Stimulated activated naive CD8-positive, alpha-beta T cell treated with anti-CD3 and anti-CD28 coated beads, Interleukin-15, amount 100 ng/mL, for 72 hours (primary cell): Measurements from ENCODE around the gene ZNF710.

Experiments used
- ATAC-seq: fragments of 150-1000 bp; cut with Tn5 transposase; 2 replicates; pipeline ENCODE4 v1.10.0; 2021; ENCODE audit warnings: mild to moderate bottlenecking, moderate library complexity
- DNase-seq, 2 donors: peaks; one replicate each; pipeline ENCODE4 v3.0.0; 2021 to 2022
- H3K27ac Mint-ChIP-seq, 2 donors: one replicate each; pipeline ENCODE4 v1.8.0; 2022; ENCODE audit warnings: mild to moderate bottlenecking in 2 of 2, mixed read lengths in 2 of 2, moderate library complexity in 2 of 2
- H3K27me3 Mint-ChIP-seq: one replicate; pipeline ENCODE4 v1.8.0; 2022; ENCODE audit warnings: mixed read lengths
- H3K4me1 Mint-ChIP-seq: one replicate; pipeline ENCODE4 v1.8.0; 2022; ENCODE audit warnings: mild to moderate bottlenecking, mixed read lengths
- H3K4me3 Mint-ChIP-seq, 2 donors: one replicate each; pipeline ENCODE4 v1.8.0; 2022; ENCODE audit warnings: mild to moderate bottlenecking in 2 of 2, mixed read lengths in 2 of 2, moderate library complexity in 1 of 2
- H3K9me3 Mint-ChIP-seq, 2 donors: one replicate each; pipeline ENCODE4 v1.8.0; 2022; ENCODE audit warnings: mixed read lengths in 2 of 2

ZNF710 gene

GRCh38 chr15:90037961-90038631 is 37.0 kb downstream of the ZNF710 start:
- peaks cover 77% of the 10 kb centered on the region for H3K4me1 Mint-ChIP-seq
- peak; percentile 63 to 87 for DNase-seq
- peak; percentile 84 for ATAC-seq
- peak overlapping the region; percentile 74 to 75 for H3K4me3 Mint-ChIP-seq
- H3K27ac Mint-ChIP-seq, result peak overlapping the region; percentile 94 to 97
- H3K27me3 Mint-ChIP-seq, result no peaks in the 10 kb centered on the region
- no peaks in the 10 kb centered on the region for H3K9me3 Mint-ChIP-seq

- Mint-ChIP-seq H3K27ac (peak overlapping the region; percentile 84 to 97), H3K27me3 (no peaks in the 10 kb centered on the region), H3K9me3 (no peaks in the 10 kb centered on the region), H3K4me3 (peak overlapping the region; percentile 74 to 75), H3K4me1 (peaks cover 71% of the 10 kb centered on the region)
- ATAC-seq (peak; percentile 44), DNase-seq (peak in 1 of 2 donors; percentile 38)
Measured at GRCh38 chr15:90038632-90039095, 37.5 kb downstream of the ZNF710 start.

DNA sequence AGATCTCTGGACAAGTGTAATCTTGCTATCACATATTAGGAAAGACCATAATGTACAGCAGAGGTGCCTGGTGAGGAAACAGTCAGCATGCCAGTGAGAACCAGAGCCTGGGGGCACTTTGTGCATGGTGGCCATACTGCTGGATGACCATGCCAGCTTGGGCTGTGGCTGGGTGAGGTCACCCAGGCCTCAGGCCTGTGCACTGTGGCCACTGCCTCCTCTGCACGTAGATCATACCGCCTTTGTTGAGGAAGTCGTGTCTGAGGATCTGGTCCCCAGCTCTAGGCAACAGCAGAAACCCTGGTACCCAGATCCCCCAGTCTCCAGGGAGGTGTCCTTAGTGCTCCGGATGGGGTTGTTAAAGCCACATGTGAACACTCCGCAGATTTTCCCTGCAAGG is 38.9 kb downstream of the ZNF710 start:
- H3K27me3 Mint-ChIP-seq, result no peaks in the 10 kb centered on the region
- no peak for DNase-seq
- no peak for ATAC-seq
- H3K9me3 Mint-ChIP-seq, result no peaks in the 10 kb centered on the region
- peak overlapping the region; percentile 65 to 90 for H3K27ac Mint-ChIP-seq
- H3K4me1 Mint-ChIP-seq, result peaks cover 61% of the 10 kb centered on the region
- H3K4me3 Mint-ChIP-seq, result no peak overlapping the region

DNA sequence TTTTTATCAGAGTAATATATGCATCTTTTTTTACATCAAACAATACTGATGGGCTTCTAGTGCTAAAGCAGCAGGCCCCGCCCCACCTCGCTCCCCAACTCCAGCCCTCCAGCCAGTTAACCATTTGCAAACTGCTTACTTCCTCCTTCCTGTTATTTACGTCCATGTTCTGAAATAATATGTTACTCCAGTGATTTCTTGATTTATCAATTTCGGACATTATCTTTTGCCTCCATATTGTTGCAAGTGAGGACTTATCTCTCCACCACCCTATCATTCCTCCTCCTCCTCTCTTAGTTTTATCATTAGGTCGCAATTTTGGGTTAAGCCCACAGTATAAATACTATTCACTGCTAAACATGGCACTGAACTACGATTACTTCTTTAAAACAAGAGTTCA is 39.5 kb downstream of the ZNF710 start:
- Mint-ChIP-seq H3K4me1 (peaks cover 61% of the 10 kb centered on the region), H3K27ac (no peak overlapping the region), H3K9me3 (no peaks in the 10 kb centered on the region), H3K27me3 (no peaks in the 10 kb centered on the region), H3K4me3 (no peak overlapping the region)
- DNase-seq, result no peak
- no peak for ATAC-seq

GRCh38 chr15:90042356-90042755 is 41.2 kb downstream of the ZNF710 start:
- no peak overlapping the region for H3K27ac Mint-ChIP-seq
- no peaks in the 10 kb centered on the region for H3K27me3 Mint-ChIP-seq
- ATAC-seq (no peak), DNase-seq (no peak)
- no peak overlapping the region for H3K4me3 Mint-ChIP-seq
- H3K4me1 Mint-ChIP-seq, result peaks cover 55% of the 10 kb centered on the region
- H3K9me3 Mint-ChIP-seq, result no peaks in the 10 kb centered on the region

DNA sequence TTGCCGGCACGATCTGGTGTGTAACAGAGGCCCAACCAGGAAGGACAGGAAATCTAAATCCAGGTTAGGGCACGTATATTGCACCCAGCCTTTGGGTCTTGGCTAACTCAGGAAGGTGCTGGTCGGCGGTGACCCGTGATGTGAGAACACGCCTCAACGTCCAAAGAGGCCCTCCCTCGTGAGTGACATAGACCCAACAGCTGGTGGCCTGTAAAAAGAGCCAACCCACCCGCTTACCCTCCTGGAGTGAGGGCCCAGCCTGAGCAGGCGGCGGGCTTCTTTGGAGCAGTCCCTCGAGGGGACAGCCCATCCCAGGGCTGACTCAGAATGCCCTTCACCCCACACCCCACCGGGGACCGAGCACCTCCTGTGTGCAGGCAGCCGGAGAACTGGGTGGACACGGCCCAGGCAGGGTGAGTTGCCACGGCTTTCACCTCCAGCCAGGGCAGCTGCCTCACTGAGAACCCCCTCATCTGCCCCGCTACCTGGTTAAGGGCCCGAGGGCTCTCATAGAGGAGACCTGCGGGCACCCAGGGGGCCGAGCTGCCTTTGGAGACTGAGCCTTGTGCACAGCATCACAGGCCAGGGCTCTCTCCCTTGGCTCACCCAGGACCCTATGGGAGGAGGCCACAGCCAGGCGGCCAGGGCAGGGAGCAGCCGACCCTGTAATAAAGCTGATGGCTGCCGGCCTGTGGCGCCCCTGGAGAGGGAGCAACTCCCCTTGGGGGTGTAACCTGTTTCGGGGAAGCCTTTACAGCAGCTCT is 41.8 kb downstream of the ZNF710 start:
- DNase-seq (no peak), ATAC-seq (no peak)
- Mint-ChIP-seq H3K9me3 (no peaks in the 10 kb centered on the region), H3K4me1 (peaks cover 49% of the 10 kb centered on the region), H3K4me3 (no peak overlapping the region), H3K27me3 (no peaks in the 10 kb centered on the region), H3K27ac (peak overlapping the region in 1 of 2 donors; percentile 59)

- no peak for DNase-seq
- no peak for ATAC-seq
- Mint-ChIP-seq H3K27ac (peak overlapping the region in 1 of 2 donors; percentile 59), H3K27me3 (no peaks in the 10 kb centered on the region), H3K9me3 (no peaks in the 10 kb centered on the region), H3K4me3 (no peak overlapping the region), H3K4me1 (peaks cover 43% of the 10 kb centered on the region)
Measured at GRCh38 chr15:90043530-90044010, 42.4 kb downstream of the ZNF710 start.

DNA sequence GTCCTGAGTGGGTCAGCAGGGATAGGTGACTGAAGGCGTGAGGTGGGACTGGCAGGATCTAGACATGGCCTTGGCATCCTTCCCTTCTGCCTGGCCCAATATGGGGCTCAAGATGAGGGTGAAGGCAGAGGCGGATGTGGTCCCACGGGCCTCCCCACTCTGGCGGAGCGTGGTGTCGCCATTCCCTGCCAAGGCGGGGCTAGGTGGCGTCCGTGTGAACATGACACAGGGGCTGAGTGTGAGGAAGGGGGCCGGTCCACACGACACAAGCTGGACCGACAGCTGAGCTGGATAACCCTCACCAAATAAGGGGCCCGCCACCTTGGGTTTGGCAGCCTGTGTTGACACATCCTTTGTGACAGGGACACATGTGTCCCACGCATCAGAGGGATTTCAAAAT is 43.1 kb downstream of the ZNF710 start:
- Mint-ChIP-seq H3K9me3 (no peaks in the 10 kb centered on the region), H3K27me3 (no peaks in the 10 kb centered on the region), H3K4me1 (peaks cover 37% of the 10 kb centered on the region), H3K27ac (no peak overlapping the region), H3K4me3 (no peak overlapping the region)
- no peak for ATAC-seq
- no peak for DNase-seq

GRCh38 chr15:90044916-90045371 is 43.8 kb downstream of the ZNF710 start:
- no peak overlapping the region for H3K4me3 Mint-ChIP-seq
- H3K27me3 Mint-ChIP-seq, result no peaks in the 10 kb centered on the region
- DNase-seq, result no peak
- peak overlapping the region in 1 of 2 donors; percentile 48 for H3K27ac Mint-ChIP-seq
- H3K4me1 Mint-ChIP-seq, result peaks cover 34% of the 10 kb centered on the region
- H3K9me3 Mint-ChIP-seq, result no peaks in the 10 kb centered on the region
- no peak for ATAC-seq

DNA sequence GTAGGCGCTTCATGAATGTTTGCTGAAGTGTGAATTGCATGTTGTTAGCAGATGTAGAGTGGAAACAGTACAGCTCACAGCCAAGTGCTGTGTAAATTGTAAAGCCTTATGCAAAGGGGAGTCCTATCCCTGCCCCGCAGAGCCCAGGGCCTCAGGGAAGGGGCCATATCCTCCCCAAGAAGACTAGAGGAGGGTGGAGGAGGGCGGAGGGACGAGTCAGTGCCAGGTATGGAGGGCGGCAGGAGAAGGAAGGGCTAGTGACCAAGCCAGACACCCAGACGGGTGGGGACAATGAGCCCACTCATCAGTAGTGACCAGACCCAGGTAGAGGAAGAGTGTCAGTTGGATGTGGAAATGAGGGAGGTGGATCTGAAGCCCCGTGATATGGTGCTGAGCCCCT is 45.2 kb downstream of the ZNF710 start:
- H3K27ac Mint-ChIP-seq, result no peak overlapping the region
- H3K27me3 Mint-ChIP-seq, result no peaks in the 10 kb centered on the region
- H3K9me3 Mint-ChIP-seq, result no peaks in the 10 kb centered on the region
- no peak for ATAC-seq
- no peak for DNase-seq
- peaks cover 33% of the 10 kb centered on the region for H3K4me1 Mint-ChIP-seq
- H3K4me3 Mint-ChIP-seq, result no peak overlapping the region

- Mint-ChIP-seq H3K4me3 (no peak overlapping the region), H3K27me3 (no peaks in the 10 kb centered on the region), H3K27ac (no peak overlapping the region), H3K4me1 (peaks cover 34% of the 10 kb centered on the region), H3K9me3 (no peaks in the 10 kb centered on the region)
- no peak for DNase-seq
- no peak for ATAC-seq
Measured at GRCh38 chr15:90046911-90047392, 45.8 kb downstream of the ZNF710 start.

GRCh38 chr15:90047956-90048575 is 46.9 kb downstream of the ZNF710 start:
- no peak overlapping the region for H3K27ac Mint-ChIP-seq
- no peaks in the 10 kb centered on the region for H3K9me3 Mint-ChIP-seq
- no peak overlapping the region for H3K4me3 Mint-ChIP-seq
- peaks cover 41% of the 10 kb centered on the region for H3K4me1 Mint-ChIP-seq
- no peaks in the 10 kb centered on the region for H3K27me3 Mint-ChIP-seq
- ATAC-seq (no peak), DNase-seq (no peak)

DNA sequence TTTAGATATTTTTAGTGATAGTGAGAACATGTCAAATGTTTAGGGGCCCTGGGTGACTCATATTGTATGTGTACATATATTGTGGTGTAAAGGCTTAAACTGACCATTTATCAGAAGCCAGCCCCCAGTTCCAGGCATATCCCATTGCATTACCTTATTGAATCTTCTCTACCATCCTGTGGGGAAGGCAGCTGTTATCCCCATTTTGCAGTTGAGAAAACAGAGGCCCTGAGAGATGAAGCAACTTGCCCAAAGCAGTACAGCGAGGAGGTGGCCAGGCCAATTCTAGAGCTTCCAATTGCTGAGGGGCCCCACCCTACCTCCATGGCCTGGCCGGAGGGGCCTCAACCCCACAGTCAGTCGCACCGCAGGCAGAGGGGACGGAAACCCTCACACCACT is 47.9 kb downstream of the ZNF710 start:
- H3K27me3 Mint-ChIP-seq, result no peaks in the 10 kb centered on the region
- no peaks in the 10 kb centered on the region for H3K9me3 Mint-ChIP-seq
- no peak overlapping the region for H3K4me3 Mint-ChIP-seq
- no peak overlapping the region for H3K27ac Mint-ChIP-seq
- ATAC-seq (no peak), DNase-seq (no peak)
- peaks cover 42% of the 10 kb centered on the region for H3K4me1 Mint-ChIP-seq

- H3K4me1 Mint-ChIP-seq, result peaks cover 39% of the 10 kb centered on the region
- DNase-seq, result no peak
- H3K27ac Mint-ChIP-seq, result peak overlapping the region in 1 of 2 donors; percentile 85
- H3K27me3 Mint-ChIP-seq, result no peaks in the 10 kb centered on the region
- H3K9me3 Mint-ChIP-seq, result no peaks in the 10 kb centered on the region
- peak; percentile 5 for ATAC-seq
- no peak overlapping the region for H3K4me3 Mint-ChIP-seq
Measured at GRCh38 chr15:90049666-90050604, 48.8 kb downstream of the ZNF710 start.

DNA sequence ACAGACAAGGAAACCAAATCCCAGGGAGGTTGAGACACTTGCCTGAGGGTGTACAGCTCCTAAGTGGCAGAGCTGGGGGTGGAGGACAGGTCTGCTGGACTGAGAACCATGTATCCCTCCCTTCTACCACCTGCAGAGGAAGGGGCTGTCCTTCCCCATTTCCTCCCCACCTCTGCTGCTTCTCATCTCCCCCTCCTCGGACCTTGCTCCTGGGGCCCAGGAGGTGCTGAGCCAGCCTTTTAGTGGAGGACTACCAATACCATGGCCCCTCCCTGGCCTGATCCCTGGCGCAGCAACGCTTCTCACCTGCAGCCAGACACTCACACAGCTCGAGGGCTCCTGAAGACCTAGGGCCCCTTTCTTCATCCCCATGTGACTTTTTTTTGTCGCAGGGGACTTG is 50.8 kb downstream of the ZNF710 start:
- Mint-ChIP-seq H3K9me3 (no peaks in the 10 kb centered on the region), H3K27ac (peak overlapping the region; percentile 36 to 80), H3K4me3 (no peak overlapping the region), H3K4me1 (peaks cover 29% of the 10 kb centered on the region), H3K27me3 (no peaks in the 10 kb centered on the region)
- DNase-seq (no peak), ATAC-seq (no peak)
